Activated T-cell treated with anti-CD3 and anti-CD28 coated beads, Interleukin-2, amount 50 U/mL, for 24 hours (primary cell): ENCODE results near the gene DCC.

Source experiments
- DNase-seq: peaks from one replicate; pipeline ENCODE4 v3.0.0-alpha.2; 2020
- H3K27ac Mint-ChIP-seq: 2 replicates; pipeline ENCODE4 v1.8.0; 2020; ENCODE audit warnings: mild to moderate bottlenecking, mixed read lengths
- H3K27me3 Mint-ChIP-seq: 2 replicates; pipeline ENCODE4 v1.8.0; 2020; ENCODE audit warnings: mixed read lengths
- H3K36me3 Mint-ChIP-seq: 2 replicates; pipeline ENCODE4 v1.8.0; 2020; ENCODE audit warnings: low read depth, mixed read lengths
- H3K4me1 Mint-ChIP-seq: 2 replicates; pipeline ENCODE4 v1.8.0; 2020; ENCODE audit warnings: low read depth, mixed read lengths
- H3K4me3 Mint-ChIP-seq: 2 replicates; pipeline ENCODE4 v1.8.0; 2020; ENCODE audit warnings: mild to moderate bottlenecking, moderate library complexity, mixed read lengths
- H3K9me3 Mint-ChIP-seq: 2 replicates; pipeline ENCODE4 v1.8.0; 2020; ENCODE audit warnings: mixed read lengths

Gene DCC

GRCh38 chr18:53266850-53267249, 926.9 kb downstream of the DCC start:
- H3K4me3 Mint-ChIP-seq, result no peak overlapping the region
- DNase-seq, result no peak
- no peaks in the 10 kb centered on the region for H3K4me1 Mint-ChIP-seq
- H3K36me3 Mint-ChIP-seq, result no peaks in the 10 kb centered on the region
- no peak overlapping the region for H3K27ac Mint-ChIP-seq
- peaks cover 4% of the 10 kb centered on the region for H3K9me3 Mint-ChIP-seq
- no peaks in the 10 kb centered on the region for H3K27me3 Mint-ChIP-seq

GRCh38 chr18:53268455-53268854, 928.5 kb downstream of the DCC start:
- Mint-ChIP-seq H3K4me1 (no peaks in the 10 kb centered on the region), H3K36me3 (no peaks in the 10 kb centered on the region), H3K27ac (no peak overlapping the region), H3K27me3 (no peaks in the 10 kb centered on the region), H3K9me3 (peaks cover 4% of the 10 kb centered on the region), H3K4me3 (no peak overlapping the region)
- DNase-seq, result no peak

DNA sequence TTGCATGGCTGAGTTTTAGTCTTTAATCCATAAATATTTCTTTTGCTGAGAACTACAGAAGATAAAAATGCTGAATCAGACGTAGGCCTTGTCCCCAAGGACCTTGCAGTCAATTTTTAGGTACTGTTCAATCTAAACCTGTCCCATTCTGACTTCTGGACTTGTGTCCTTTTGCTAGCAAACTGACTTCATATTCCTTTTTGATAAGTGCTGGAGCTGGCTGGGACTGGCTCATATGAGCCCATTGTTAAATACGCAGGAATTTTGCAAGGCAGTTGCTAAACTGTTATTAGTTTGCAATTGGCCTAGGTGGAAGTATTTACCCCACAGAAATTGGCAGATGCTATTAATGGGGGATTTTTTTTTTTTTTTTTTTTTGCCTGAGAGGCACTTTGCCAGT, 941.4 kb downstream of the DCC start:
- DNase-seq, result no peak
- no peak overlapping the region for H3K27ac Mint-ChIP-seq
- H3K27me3 Mint-ChIP-seq, result no peaks in the 10 kb centered on the region
- H3K9me3 Mint-ChIP-seq, result peaks cover 19% of the 10 kb centered on the region
- no peak overlapping the region for H3K4me3 Mint-ChIP-seq
- H3K4me1 Mint-ChIP-seq, result no peaks in the 10 kb centered on the region
- H3K36me3 Mint-ChIP-seq, result no peaks in the 10 kb centered on the region

DNA sequence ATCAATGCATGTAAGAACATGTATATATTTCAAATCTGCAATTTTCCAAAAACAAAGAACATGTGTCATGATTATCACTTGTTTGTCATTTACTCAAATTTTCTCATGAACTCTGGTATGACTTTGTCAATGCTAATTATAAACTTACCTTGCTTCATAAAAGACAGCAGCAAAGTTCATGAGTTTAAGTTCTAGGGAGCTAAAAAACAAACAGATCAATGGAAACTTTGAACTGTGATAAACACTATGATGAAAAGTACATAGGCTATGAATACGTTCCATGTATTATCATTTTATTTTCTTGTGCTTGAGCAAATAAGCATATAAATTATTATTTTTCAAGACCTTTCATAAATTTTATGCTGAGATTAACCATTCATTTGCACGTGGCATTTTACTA, 943.7 kb downstream of the DCC start:
- Mint-ChIP-seq H3K4me1 (no peaks in the 10 kb centered on the region), H3K9me3 (peaks cover 19% of the 10 kb centered on the region), H3K4me3 (no peak overlapping the region), H3K36me3 (no peaks in the 10 kb centered on the region), H3K27me3 (no peaks in the 10 kb centered on the region), H3K27ac (no peak overlapping the region)
- DNase-seq, result no peak

GRCh38 chr18:53305461-53305860, 965.5 kb downstream of the DCC start:
- Mint-ChIP-seq H3K36me3 (no peaks in the 10 kb centered on the region), H3K27ac (no peak overlapping the region), H3K4me1 (no peaks in the 10 kb centered on the region), H3K27me3 (no peaks in the 10 kb centered on the region), H3K9me3 (peaks cover 9% of the 10 kb centered on the region), H3K4me3 (no peak overlapping the region)
- DNase-seq, result no peak

DNA sequence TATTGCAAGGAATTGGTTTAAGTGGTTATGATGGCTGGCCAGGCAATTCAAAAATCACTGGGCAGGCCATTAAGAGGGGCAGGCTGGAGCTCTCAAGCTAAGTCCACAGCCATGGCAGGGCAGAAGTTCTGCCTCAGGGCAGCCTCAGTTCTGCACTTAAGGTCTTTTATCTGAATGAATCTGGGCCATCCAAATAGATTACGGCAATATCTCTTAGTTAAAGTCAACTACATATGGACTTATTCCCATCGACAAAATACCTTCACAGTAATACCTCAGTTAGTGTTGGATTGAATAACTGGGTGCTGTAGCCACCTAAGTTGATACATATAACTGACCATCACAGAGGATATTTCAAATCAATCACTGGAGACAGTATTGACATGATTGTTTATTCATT, 979.6 kb downstream of the DCC start:
- H3K27ac Mint-ChIP-seq, result no peak overlapping the region
- no peak overlapping the region for H3K4me3 Mint-ChIP-seq
- peaks cover 8% of the 10 kb centered on the region for H3K9me3 Mint-ChIP-seq
- H3K4me1 Mint-ChIP-seq, result no peaks in the 10 kb centered on the region
- H3K27me3 Mint-ChIP-seq, result no peaks in the 10 kb centered on the region
- no peak for DNase-seq
- no peaks in the 10 kb centered on the region for H3K36me3 Mint-ChIP-seq

DNA sequence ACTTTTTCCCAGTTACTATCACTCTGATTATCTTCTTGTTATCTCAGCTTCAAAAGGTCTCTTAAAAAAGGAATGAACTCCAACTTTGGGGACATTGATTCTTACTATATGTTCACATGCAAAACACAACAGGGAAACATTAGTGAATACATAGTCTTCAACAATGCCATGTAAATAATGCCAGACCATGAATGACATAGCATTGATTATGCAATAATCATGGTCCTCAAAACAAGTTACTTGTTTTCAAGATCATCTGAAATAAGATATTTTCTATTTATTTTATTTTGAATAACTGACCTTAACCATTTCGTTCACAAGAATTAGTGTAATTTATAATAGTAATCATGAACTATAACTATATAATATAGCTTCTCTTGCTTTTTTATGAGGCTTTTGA, 982.2 kb downstream of the DCC start:
- DNase-seq, result no peak
- Mint-ChIP-seq H3K9me3 (peaks cover 9% of the 10 kb centered on the region), H3K27ac (no peak overlapping the region), H3K27me3 (no peaks in the 10 kb centered on the region), H3K4me1 (no peaks in the 10 kb centered on the region), H3K36me3 (no peaks in the 10 kb centered on the region), H3K4me3 (no peak overlapping the region)

DNA sequence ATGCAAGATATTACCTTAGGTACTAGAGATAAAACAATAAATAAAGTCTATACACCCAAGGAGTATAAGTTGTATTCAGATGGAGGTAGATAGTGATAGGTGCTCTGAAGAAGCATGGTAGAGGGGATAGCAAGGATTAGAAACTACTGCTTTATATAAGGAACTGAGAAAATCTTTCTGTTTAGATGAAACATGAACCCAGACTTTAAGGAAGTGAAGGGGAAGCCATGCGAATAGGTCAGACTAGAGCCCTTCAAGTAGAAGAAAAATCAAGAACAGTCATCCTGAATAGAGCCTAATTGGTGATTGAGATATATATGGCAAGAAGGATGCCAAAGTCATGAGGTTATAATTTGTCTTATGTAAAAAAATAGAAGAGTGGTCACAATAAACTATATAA, 984.4 kb downstream of the DCC start:
- no peak for DNase-seq
- H3K27me3 Mint-ChIP-seq, result no peaks in the 10 kb centered on the region
- H3K4me3 Mint-ChIP-seq, result no peak overlapping the region
- peaks cover 14% of the 10 kb centered on the region for H3K9me3 Mint-ChIP-seq
- no peak overlapping the region for H3K27ac Mint-ChIP-seq
- H3K4me1 Mint-ChIP-seq, result no peaks in the 10 kb centered on the region
- H3K36me3 Mint-ChIP-seq, result no peaks in the 10 kb centered on the region

GRCh38 chr18:53360501-53361443, 1020.8 kb downstream of the DCC start:
- Mint-ChIP-seq H3K36me3 (no peaks in the 10 kb centered on the region), H3K4me1 (no peaks in the 10 kb centered on the region)

GRCh38 chr18:53375621-53376020, 1035.6 kb downstream of the DCC start:
- Mint-ChIP-seq H3K9me3 (peaks cover 11% of the 10 kb centered on the region), H3K4me3 (no peak overlapping the region), H3K36me3 (no peaks in the 10 kb centered on the region), H3K27ac (no peak overlapping the region), H3K27me3 (no peaks in the 10 kb centered on the region), H3K4me1 (no peaks in the 10 kb centered on the region)
- no peak for DNase-seq

More at GRCh38 chr18:53360501-53361443, 1020.8 kb downstream of the DCC start:
- Mint-ChIP-seq H3K4me3 (no peak overlapping the region), H3K27ac (no peak overlapping the region), H3K9me3 (peaks cover 10% of the 10 kb centered on the region), H3K27me3 (no peaks in the 10 kb centered on the region)
- DNase-seq, result no peak

DNA sequence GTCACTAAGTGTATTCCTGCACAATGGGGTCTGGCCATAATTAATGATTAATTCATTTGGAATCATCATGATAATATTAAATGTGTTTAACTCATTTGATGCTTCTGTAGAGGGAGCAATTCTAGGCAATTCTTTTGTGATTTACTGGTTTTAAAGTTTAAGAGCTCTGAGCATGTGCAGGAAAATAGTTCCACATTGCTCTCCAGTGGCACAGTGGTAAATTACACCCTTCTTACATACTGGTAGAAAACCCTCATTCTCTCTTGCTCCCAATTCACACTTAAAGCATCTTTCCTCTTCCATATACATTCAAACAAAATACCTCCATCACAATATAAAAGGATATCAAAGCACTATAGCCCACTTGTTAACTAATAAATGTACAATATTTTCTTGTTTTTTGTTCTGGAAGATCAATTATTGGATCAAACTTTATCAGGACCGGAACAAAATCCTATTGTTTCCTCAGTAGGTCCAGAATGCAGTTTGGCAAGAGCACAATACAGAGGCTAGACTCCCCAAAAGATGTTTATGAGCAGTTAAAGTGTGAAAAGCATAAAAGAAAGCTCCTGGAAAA, 1040.2 kb downstream of the DCC start:
- Mint-ChIP-seq H3K4me3 (no peak overlapping the region), H3K27ac (no peak overlapping the region), H3K9me3 (peaks cover 5% of the 10 kb centered on the region), H3K4me1 (no peaks in the 10 kb centered on the region), H3K36me3 (no peaks in the 10 kb centered on the region), H3K27me3 (no peaks in the 10 kb centered on the region)
- DNase-seq, result no peak

DNA sequence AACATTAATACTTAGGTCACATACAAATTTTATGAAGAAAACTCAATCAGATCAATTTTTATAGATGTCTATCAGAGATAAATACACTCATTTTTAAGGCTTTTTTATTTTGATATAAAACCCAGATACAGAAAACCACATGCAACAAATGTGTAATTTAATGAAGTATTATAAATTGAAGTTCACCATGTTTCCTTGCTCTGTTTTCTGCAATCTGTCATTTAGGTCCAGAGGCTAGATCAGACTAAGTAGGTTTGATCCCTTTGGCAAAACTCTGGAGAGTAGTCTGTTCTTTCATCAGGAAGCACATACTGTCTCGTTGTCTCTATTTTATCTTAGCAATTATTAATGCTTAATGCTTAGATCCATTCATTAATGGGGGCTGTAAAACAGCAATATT, 1042.9 kb downstream of the DCC start:
- DNase-seq, result no peak
- Mint-ChIP-seq H3K27me3 (no peaks in the 10 kb centered on the region), H3K4me1 (no peaks in the 10 kb centered on the region), H3K4me3 (no peak overlapping the region), H3K36me3 (no peaks in the 10 kb centered on the region), H3K27ac (no peak overlapping the region), H3K9me3 (peaks cover 6% of the 10 kb centered on the region)

GRCh38 chr18:53385889-53386288, 1045.9 kb downstream of the DCC start:
- Mint-ChIP-seq H3K27ac (no peak overlapping the region), H3K4me3 (no peak overlapping the region)

DNA sequence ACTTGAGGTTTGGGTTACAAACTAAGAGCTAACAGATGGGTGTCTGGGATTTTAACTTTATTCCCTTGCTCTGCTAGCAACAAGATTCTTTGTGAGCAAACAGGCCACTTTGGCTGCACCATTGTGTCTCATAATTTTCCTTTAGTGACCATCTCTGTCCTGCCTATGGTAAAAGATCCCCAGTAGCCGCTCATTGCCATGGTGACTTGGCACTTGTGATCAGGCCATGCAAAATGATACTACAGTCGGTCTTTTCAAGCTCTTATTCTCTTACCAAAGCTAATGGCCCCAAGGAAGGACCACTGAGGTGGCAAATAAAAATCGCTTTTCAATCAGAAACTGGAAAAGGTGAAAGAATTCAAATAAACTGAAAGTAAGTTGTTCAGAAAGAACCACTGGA, 1047.6 kb downstream of the DCC start:
- H3K27ac Mint-ChIP-seq, result no peak overlapping the region
- no peaks in the 10 kb centered on the region for H3K4me1 Mint-ChIP-seq
- H3K36me3 Mint-ChIP-seq, result no peaks in the 10 kb centered on the region
- DNase-seq, result no peak
- H3K9me3 Mint-ChIP-seq, result peaks cover 5% of the 10 kb centered on the region
- H3K4me3 Mint-ChIP-seq, result no peak overlapping the region
- H3K27me3 Mint-ChIP-seq, result no peaks in the 10 kb centered on the region

More at GRCh38 chr18:53385889-53386288, 1045.9 kb downstream of the DCC start:
- Mint-ChIP-seq H3K4me1 (no peaks in the 10 kb centered on the region), H3K9me3 (peaks cover 3% of the 10 kb centered on the region), H3K27me3 (no peaks in the 10 kb centered on the region), H3K36me3 (no peaks in the 10 kb centered on the region)
- no peak for DNase-seq

DNA sequence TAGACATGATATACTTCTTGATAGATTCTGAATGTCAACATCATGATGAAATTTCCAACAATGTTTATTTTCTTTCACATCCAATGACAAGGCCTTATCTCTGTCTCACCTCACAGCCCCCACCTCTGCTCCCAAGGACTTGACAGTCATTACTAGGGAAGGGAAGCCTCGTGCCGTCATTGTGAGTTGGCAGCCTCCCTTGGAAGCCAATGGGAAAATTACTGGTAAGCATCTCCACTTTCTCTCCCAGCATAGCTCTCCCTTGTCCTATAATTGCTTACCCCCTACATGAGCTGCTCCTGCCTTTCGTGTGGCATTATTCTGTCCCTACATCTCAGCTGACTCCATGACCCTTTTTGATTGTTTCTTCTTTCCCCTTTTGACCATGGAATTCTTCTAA, 1062.7 kb downstream of the DCC start:
- H3K4me1 Mint-ChIP-seq, result no peaks in the 10 kb centered on the region
- peaks cover 4% of the 10 kb centered on the region for H3K9me3 Mint-ChIP-seq
- H3K36me3 Mint-ChIP-seq, result no peaks in the 10 kb centered on the region
- DNase-seq, result no peak
- H3K4me3 Mint-ChIP-seq, result no peak overlapping the region
- H3K27ac Mint-ChIP-seq, result no peak overlapping the region
- H3K27me3 Mint-ChIP-seq, result no peaks in the 10 kb centered on the region
